HepG2 (cell line): Measurements from ENCODE around the gene RNPS1. TPM values are rescaled to one million over a fixed set of nuclear protein-coding genes. Genes with fewer than 3 reads are reported as not detected.

Source experiments
- CBX2 ChIP-seq, 2 experiments: fragments of 200-600 bp in 1 of 2; sonication (generic); formaldehyde crosslinking in 1 of 2; IDR thresholded peaks; 2 replicates each; pipeline versions ENCODE4 v1.7.0 to v1.8.1; 2018 to 2022; ENCODE audit warnings: low read depth in 2 of 2, low read length in 1 of 2, mild to moderate bottlenecking in 1 of 2, missing genetic modification reagents in 1 of 2
- FOXK2 ChIP-seq: fragments of 450-650 bp; IDR thresholded peaks from 2 replicates; pipeline ENCODE4 v1.6.1; 2016
- NFE2L1 ChIP-seq: sonication (generic); formaldehyde crosslinking; IDR thresholded peaks from 2 replicates; pipeline ENCODE4 v1.4.0; 2020; ENCODE audit warnings: missing genetic modification reagents, mild to moderate bottlenecking, borderline replicate concordance
- PHF20 ChIP-seq: sonication (generic); formaldehyde crosslinking; IDR thresholded peaks from 2 replicates; pipeline ENCODE4 v1.5.0; 2020; ENCODE audit warnings: mild to moderate bottlenecking, missing genetic modification reagents
- REXO4 ChIP-seq: sonication (generic); formaldehyde crosslinking; IDR thresholded peaks from 2 replicates; pipeline ENCODE4 v1.8.0; 2022; ENCODE audit warnings: missing genetic modification reagents, mild to moderate bottlenecking, borderline replicate concordance
- SMARCE1 ChIP-seq: fragments of 450-650 bp; IDR thresholded peaks from 2 replicates; pipeline ENCODE4 v1.6.1; 2017; ENCODE audit warnings: borderline replicate concordance
- ZBTB38 ChIP-seq: sonication (generic); formaldehyde crosslinking; IDR thresholded peaks from 2 replicates; pipeline ENCODE4 v1.5.1; 2020; ENCODE audit warnings: mild to moderate bottlenecking, missing genetic modification reagents
- ZKSCAN5 ChIP-seq: sonication (generic); formaldehyde crosslinking; IDR thresholded peaks from 2 replicates; pipeline ENCODE4 v1.5.1; 2020; ENCODE audit warnings: mild to moderate bottlenecking, missing genetic modification reagents
- ZNF205 ChIP-seq: IDR thresholded peaks from 2 replicates; pipeline ENCODE4 v1.6.1; 2018; ENCODE audit warnings: missing biosample characterization, missing genetic modification reagents
- ZNF224 ChIP-seq: sonication (generic); formaldehyde crosslinking; IDR thresholded peaks from 2 replicates; pipeline ENCODE4 v1.5.0; 2020; ENCODE audit warnings: mild to moderate bottlenecking, missing genetic modification reagents
- ZNF251 ChIP-seq: sonication (generic); formaldehyde crosslinking; IDR thresholded peaks from 2 replicates; pipeline ENCODE4 v1.9.0; 2021; ENCODE audit warnings: mild to moderate bottlenecking, missing genetic modification reagents
- ZNF333 ChIP-seq: sonication (generic); formaldehyde crosslinking; IDR thresholded peaks from 2 replicates; pipeline ENCODE4 v1.4.0; 2020; ENCODE audit warnings: mild to moderate bottlenecking, missing genetic modification reagents, borderline replicate concordance
- ZNF660 ChIP-seq: sonication (generic); formaldehyde crosslinking; IDR thresholded peaks from 2 replicates; pipeline ENCODE4 v1.5.1; 2020; ENCODE audit warnings: mild to moderate bottlenecking, low read depth, missing genetic modification reagents, borderline replicate concordance
- ZNF766 ChIP-seq: sonication (generic); formaldehyde crosslinking; IDR thresholded peaks from 2 replicates; pipeline ENCODE4 v1.5.0; 2020; ENCODE audit warnings: missing genetic modification reagents, borderline replicate concordance
- ZNF781 ChIP-seq: sonication (generic); formaldehyde crosslinking; IDR thresholded peaks from 2 replicates; pipeline ENCODE4 v1.5.1; 2020; ENCODE audit warnings: borderline replicate concordance, mild to moderate bottlenecking, missing genetic modification reagents; ENCODE audit errors: not compliant biosample characterization
- polyA plus RNA-seq, 8 experiments: library from polyadenylated mRNA; depleted of rRNA in 3 of 8; stranded (reverse) in 7 of 8; unstranded in 1 of 8; fragments of >200 nt; fragmentation: Illumina TruSeq in 4 of 8; extraction: Trizol in 4 of 8; gene quantifications; 2 replicates each; pipeline versions ENCODE4 v1.2.1 to v1.2.3, GENCODE V29; 2011 to 2016; ENCODE audit warnings: low read depth in 4 of 8, missing spikeins in 1 of 8, mixed read lengths in 1 of 8; ENCODE audit not compliant: insufficient read depth in 1 of 8
- total RNA-seq, 5 experiments: library from RNA; depleted of rRNA; stranded (reverse); fragments of >200 nt; fragmentation: Illumina TruSeq; extraction: Trizol; gene quantifications; 2 replicates each; pipeline ENCODE4 v1.2.3, GENCODE V29; 2016; ENCODE audit warnings: low read depth in 1 of 5
- TF ChIP-seq, protein P1 (sequence below): sonication (generic); formaldehyde crosslinking; IDR thresholded peaks from 2 replicates; pipeline ENCODE4 v1.9.0; 2021; ENCODE audit warnings: missing genetic modification reagents, borderline replicate concordance
- TF ChIP-seq, protein P2 (sequence below): IDR thresholded peaks from 2 replicates; pipeline ENCODE4 v1.6.1; 2016; ENCODE audit warnings: low read depth, missing genetic modification reagents, missing compliant biosample characterization
- TF ChIP-seq, protein P3 (sequence below): sonication (generic); formaldehyde crosslinking; IDR thresholded peaks from 2 replicates; pipeline ENCODE4 v1.5.0; 2020; ENCODE audit warnings: missing genetic modification reagents, mild to moderate bottlenecking, borderline replicate concordance

Gene RNPS1
- total and polyA plus RNA-seq, 2 of the 13 experiments (the other 11 are each of a cell fraction or from before 2014, with no cell fraction given): 126 to 133 TPM

DNA sequence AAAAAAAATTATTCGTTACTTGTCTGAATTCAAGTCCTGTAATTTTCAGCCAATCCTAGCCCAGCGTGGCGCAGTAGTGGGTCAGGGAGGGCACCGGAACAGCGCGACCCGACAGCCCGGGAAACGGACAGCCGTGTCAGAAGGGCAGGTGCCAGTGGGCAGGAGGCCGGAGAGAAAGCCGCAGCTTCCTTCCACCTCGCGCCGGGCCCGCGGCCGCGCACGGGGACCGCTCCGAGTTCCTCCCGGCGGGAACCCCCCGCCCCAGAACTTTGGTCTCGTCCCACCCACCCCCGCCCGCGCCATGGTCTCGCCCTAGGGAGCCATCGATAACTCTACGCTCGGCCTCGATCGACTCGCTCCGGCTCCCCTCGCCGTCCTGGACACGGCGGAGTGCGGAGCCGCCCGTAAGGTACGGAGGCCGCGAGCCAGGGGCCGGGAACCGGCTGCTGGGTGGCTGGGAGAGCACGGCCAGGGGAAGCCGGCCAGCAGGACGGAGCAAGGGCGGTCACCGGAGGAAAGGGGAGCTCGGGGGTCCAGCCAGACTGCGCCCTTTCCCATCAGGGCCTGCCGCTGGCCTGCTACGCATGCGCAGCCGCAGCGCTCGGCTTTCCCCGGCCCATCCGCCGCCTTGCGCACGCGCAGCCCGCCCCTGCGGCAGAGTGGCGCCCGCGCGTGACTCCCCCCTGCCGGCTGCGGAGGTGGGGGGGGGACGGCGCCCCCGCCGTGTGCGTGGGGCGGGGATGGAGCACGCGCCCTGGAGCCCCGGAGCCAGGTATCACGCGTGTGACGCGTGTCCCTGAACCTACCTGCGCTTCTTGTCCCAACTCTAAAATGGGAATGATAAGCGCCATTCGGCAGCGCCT is 62.6 kb downstream of the RNPS1 start, which contains the start of gene MLST8 (continued):
- TF ChIP-seq NFE2L1 (CRISPR knock-in tag) (peak; percentile 25; the same call in 1 of the 2 replicates), SMARCE1 (no peak), CBX2 (IDR thresholded peaks at IDR 0.05; ENCODE audit: low read depth, low read length) (no peak), CBX2 (CRISPR knock-in tag; IDR thresholded peaks at IDR 0.05; ENCODE audit: low read depth) (no peak), PHF20 (CRISPR knock-in tag) (peak; percentile 75; the same call in 1 of the 2 replicates), ZBTB38 (CRISPR knock-in tag) (0 out of 2 replicates have a peak, but pooled peaks have one; percentile 27), ZKSCAN5 (CRISPR knock-in tag) (0 out of 2 replicates have a peak, but pooled peaks have one; percentile 24), ZNF224 (CRISPR knock-in tag) (peak; percentile 55), ZNF205 (CRISPR knock-in tag) (peak; percentile 76; the same call in 1 of the 2 replicates), ZNF766 (CRISPR knock-in tag) (peak; percentile 16; the same call in 1 of the 2 replicates), ZNF781 (CRISPR knock-in tag) (no peak), FOXK2 (peak; percentile 86), ZNF333 (CRISPR knock-in tag) (peak; percentile 27), ZNF251 (no peak), ZNF660 (CRISPR knock-in tag) (no peak), REXO4 (CRISPR knock-in tag) (no peak)
- TF ChIP-seq, protein P1, sequence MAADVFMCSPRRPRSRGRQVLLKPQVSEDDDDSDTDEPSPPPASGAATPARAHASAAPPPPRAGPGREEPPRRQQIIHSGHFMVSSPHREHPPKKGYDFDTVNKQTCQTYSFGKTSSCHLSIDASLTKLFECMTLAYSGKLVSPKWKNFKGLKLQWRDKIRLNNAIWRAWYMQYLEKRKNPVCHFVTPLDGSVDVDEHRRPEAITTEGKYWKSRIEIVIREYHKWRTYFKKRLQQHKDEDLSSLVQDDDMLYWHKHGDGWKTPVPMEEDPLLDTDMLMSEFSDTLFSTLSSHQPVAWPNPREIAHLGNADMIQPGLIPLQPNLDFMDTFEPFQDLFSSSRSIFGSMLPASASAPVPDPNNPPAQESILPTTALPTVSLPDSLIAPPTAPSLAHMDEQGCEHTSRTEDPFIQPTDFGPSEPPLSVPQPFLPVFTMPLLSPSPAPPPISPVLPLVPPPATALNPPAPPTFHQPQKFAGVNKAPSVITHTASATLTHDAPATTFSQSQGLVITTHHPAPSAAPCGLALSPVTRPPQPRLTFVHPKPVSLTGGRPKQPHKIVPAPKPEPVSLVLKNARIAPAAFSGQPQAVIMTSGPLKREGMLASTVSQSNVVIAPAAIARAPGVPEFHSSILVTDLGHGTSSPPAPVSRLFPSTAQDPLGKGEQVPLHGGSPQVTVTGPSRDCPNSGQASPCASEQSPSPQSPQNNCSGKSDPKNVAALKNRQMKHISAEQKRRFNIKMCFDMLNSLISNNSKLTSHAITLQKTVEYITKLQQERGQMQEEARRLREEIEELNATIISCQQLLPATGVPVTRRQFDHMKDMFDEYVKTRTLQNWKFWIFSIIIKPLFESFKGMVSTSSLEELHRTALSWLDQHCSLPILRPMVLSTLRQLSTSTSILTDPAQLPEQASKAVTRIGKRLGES (CRISPR knock-in tag): peak; percentile 39; the same call in 1 of the 2 replicates
- TF ChIP-seq, protein P2, sequence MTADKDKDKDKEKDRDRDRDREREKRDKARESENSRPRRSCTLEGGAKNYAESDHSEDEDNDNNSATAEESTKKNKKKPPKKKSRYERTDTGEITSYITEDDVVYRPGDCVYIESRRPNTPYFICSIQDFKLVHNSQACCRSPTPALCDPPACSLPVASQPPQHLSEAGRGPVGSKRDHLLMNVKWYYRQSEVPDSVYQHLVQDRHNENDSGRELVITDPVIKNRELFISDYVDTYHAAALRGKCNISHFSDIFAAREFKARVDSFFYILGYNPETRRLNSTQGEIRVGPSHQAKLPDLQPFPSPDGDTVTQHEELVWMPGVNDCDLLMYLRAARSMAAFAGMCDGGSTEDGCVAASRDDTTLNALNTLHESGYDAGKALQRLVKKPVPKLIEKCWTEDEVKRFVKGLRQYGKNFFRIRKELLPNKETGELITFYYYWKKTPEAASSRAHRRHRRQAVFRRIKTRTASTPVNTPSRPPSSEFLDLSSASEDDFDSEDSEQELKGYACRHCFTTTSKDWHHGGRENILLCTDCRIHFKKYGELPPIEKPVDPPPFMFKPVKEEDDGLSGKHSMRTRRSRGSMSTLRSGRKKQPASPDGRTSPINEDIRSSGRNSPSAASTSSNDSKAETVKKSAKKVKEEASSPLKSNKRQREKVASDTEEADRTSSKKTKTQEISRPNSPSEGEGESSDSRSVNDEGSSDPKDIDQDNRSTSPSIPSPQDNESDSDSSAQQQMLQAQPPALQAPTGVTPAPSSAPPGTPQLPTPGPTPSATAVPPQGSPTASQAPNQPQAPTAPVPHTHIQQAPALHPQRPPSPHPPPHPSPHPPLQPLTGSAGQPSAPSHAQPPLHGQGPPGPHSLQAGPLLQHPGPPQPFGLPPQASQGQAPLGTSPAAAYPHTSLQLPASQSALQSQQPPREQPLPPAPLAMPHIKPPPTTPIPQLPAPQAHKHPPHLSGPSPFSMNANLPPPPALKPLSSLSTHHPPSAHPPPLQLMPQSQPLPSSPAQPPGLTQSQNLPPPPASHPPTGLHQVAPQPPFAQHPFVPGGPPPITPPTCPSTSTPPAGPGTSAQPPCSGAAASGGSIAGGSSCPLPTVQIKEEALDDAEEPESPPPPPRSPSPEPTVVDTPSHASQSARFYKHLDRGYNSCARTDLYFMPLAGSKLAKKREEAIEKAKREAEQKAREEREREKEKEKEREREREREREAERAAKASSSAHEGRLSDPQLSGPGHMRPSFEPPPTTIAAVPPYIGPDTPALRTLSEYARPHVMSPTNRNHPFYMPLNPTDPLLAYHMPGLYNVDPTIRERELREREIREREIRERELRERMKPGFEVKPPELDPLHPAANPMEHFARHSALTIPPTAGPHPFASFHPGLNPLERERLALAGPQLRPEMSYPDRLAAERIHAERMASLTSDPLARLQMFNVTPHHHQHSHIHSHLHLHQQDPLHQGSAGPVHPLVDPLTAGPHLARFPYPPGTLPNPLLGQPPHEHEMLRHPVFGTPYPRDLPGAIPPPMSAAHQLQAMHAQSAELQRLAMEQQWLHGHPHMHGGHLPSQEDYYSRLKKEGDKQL (CRISPR knock-in tag): no peak
- TF ChIP-seq, protein P3, sequence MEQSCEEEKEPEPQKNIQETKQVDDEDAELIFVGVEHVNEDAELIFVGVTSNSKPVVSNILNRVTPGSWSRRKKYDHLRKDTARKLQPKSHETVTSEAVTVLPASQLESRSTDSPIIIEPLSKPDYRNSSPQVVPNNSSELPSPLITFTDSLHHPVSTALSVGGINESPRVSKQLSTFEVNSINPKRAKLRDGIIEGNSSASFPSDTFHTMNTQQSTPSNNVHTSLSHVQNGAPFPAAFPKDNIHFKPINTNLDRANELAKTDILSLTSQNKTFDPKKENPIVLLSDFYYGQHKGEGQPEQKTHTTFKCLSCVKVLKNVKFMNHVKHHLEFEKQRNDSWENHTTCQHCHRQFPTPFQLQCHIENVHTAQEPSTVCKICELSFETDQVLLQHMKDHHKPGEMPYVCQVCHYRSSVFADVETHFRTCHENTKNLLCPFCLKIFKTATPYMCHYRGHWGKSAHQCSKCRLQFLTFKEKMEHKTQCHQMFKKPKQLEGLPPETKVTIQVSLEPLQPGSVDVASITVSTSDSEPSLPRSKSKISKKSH (CRISPR knock-in tag): no peak
